PC-3 (cell line): Measurements from ENCODE around the gene PCBP2. TPM values are rescaled to one million over a fixed set of nuclear protein-coding genes. Genes with fewer than 3 reads are reported as not detected.

Source experiments
- ATAC-seq: fragments of 200-7000 bp; cut with Tn5 transposase; 2 replicates; pipeline ENCODE4 v1.9.1; 2020; ENCODE audit warnings: mild to moderate bottlenecking, moderate library complexity
- BruUV-seq: library from RNA; stranded (reverse); fragments of 400-500 nt; replicated peaks from 2 replicates; lab custom pipeline; 2021; lab: Mats Ljungman, UMichigan
- CTCF ChIA-PET: fragments of 300-600 bp; sonication (Branson Sonifier 250); formaldehyde crosslinking; loops from one replicate; lab custom pipeline; 2022; ENCODE audit warnings: antibody characterized with exemption; lab: Charles Lee
- POLR2A ChIA-PET: fragments of 300-600 bp; sonication (Branson Sonifier 250); formaldehyde crosslinking; loops from one replicate; lab custom pipeline; 2022; ENCODE audit warnings: antibody characterized with exemption; ENCODE audit not compliant: unreplicated experiment; lab: Charles Lee
- DNase-seq: peaks from one replicate; pipeline ENCODE4 v3.0.0-alpha.2; 2015
- H2AFZ ChIP-seq: fragments of 300-600 bp; sonication (generic); 2 replicates; pipeline ENCODE4 v1.6.0; 2016; ENCODE audit warnings: antibody characterized with exemption, low read length
- H3F3A ChIP-seq: fragments of 300-600 bp; sonication (generic); one replicate; pipeline ENCODE4 v1.6.0; 2017; ENCODE audit warnings: antibody characterized with exemption, low read length, control low read depth, mild to moderate bottlenecking; ENCODE audit not compliant: unreplicated experiment
- H3K27ac ChIP-seq: fragments of 300-600 bp; sonication (generic); 2 replicates; pipeline ENCODE4 v1.5.1; 2016; ENCODE audit warnings: mild to moderate bottlenecking, low read length
- H3K27me3 ChIP-seq: fragments of 300-600 bp; sonication (generic); 2 replicates; pipeline ENCODE4 v1.6.1; 2016; ENCODE audit warnings: low read length, mixed read lengths
- H3K36me3 ChIP-seq: fragments of 300-600 bp; sonication (generic); 2 replicates; pipeline ENCODE4 v1.6.1; 2016; ENCODE audit warnings: low read depth, mixed run types, low read length, mixed read lengths
- H3K4me1 ChIP-seq: fragments of 300-600 bp; sonication (generic); 2 replicates; pipeline ENCODE4 v1.5.1; 2016; ENCODE audit warnings: low read length; ENCODE audit not compliant: insufficient read depth
- H3K4me2 ChIP-seq: fragments of 300-600 bp; sonication (generic); 2 replicates; pipeline ENCODE4 v1.6.0; 2016; ENCODE audit warnings: low read length
- H3K4me3 ChIP-seq: fragments of 300-600 bp; sonication (generic); 2 replicates; pipeline ENCODE4 v1.5.1; 2016; ENCODE audit warnings: mild to moderate bottlenecking, low read length, mixed read lengths
- H3K79me2 ChIP-seq: fragments of 300-600 bp; sonication (generic); 2 replicates; pipeline ENCODE4 v1.6.1; 2017; ENCODE audit warnings: low read length, mixed read lengths
- H3K9ac ChIP-seq: fragments of 300-600 bp; sonication (generic); 2 replicates; pipeline ENCODE4 v1.6.0; 2016; ENCODE audit warnings: mild to moderate bottlenecking, low read length
- H3K9me2 ChIP-seq: fragments of 300-600 bp; sonication (generic); replicated peaks from 2 replicates; pipeline ENCODE4 v1.6.1; 2016; ENCODE audit warnings: mixed run types, low read length, mixed read lengths
- H3K9me3 ChIP-seq: fragments of 300-600 bp; sonication (generic); 2 replicates; pipeline ENCODE4 v1.6.1; 2016; ENCODE audit warnings: low read length, mixed read lengths
- H4K20me1 ChIP-seq: fragments of 300-600 bp; sonication (generic); 2 replicates; pipeline ENCODE4 v1.6.1; 2016; ENCODE audit warnings: low read length, mixed read lengths
- EZH2 ChIP-seq: fragments of 300-600 bp; sonication (generic); IDR thresholded peaks from one replicate; pipeline ENCODE4 v1.6.1; 2017; ENCODE audit warnings: antibody characterized with exemption, mild to moderate bottlenecking, low read length; ENCODE audit not compliant: unreplicated experiment
- EZH2phosphoT487 ChIP-seq: fragments of 300-600 bp; sonication (generic); IDR thresholded peaks from 2 replicates; pipeline ENCODE4 v1.6.1; 2018; ENCODE audit warnings: mild to moderate bottlenecking, antibody characterized with exemption, low read length, borderline replicate concordance
- intact Hi-C: fragments of 100-400 bp; cut with micrococcal nuclease; formaldehyde crosslinking; loops from 2 replicates; pipeline ENCODE4 v1.9.0; 2023
- total RNA-seq: library from RNA; depleted of rRNA; stranded (reverse); fragments of >200 nt; gene quantifications from 2 replicates; pipeline ENCODE4 v1.2.3, GENCODE V29; 2014
- TF ChIP-seq, protein P1 (sequence below): fragments of 300-600 bp; sonication (generic); conservative IDR thresholded peaks from 2 replicates; pipeline ENCODE4 v1.5.1; 2017; ENCODE audit warnings: antibody characterized with exemption, low read depth, mild to moderate bottlenecking, low read length

The PCBP2 gene
- total RNA-seq, 1 experiment from 2014 or later = 204 TPM

DNA sequence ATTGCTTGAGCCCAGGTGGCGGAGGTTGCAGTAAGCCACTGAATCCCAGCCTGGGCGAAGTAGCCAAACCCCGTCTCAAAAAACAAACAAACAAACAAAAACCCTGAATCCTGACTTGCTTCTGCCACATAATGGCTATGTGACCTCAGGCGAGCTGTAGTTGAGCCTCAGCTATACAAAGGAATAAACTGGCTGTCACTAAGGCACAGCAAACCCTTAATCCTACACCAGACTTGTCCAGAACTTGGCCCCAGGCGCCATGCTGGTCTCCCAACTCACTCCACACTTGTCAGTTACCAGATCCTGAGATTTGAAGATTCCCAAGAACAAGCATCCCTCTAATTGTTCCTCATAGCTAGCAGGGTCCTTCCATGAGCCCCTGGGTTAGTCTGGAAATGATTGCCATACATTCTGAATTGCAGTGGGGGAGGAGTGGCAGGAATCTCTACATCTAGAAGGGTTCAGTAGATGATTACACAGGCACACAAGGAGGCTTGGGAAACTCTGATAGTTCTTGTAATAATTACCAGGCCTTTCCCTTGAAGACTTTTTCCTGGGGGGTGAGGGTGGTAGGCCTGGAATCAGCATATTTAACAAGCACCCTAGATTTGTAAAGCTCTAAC, 37.5 kb downstream of the PCBP2 start:
- TF ChIP-seq EZH2phosphoT487 = no peak
- TF ChIP-seq, protein P1, sequence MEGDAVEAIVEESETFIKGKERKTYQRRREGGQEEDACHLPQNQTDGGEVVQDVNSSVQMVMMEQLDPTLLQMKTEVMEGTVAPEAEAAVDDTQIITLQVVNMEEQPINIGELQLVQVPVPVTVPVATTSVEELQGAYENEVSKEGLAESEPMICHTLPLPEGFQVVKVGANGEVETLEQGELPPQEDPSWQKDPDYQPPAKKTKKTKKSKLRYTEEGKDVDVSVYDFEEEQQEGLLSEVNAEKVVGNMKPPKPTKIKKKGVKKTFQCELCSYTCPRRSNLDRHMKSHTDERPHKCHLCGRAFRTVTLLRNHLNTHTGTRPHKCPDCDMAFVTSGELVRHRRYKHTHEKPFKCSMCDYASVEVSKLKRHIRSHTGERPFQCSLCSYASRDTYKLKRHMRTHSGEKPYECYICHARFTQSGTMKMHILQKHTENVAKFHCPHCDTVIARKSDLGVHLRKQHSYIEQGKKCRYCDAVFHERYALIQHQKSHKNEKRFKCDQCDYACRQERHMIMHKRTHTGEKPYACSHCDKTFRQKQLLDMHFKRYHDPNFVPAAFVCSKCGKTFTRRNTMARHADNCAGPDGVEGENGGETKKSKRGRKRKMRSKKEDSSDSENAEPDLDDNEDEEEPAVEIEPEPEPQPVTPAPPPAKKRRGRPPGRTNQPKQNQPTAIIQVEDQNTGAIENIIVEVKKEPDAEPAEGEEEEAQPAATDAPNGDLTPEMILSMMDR = no peak
- TF ChIP-seq EZH2 = no peak
- no peaks in the 10 kb centered on the region for H3K9me3 ChIP-seq
- BruUV-seq = no TSS peak
- H3K4me1 ChIP-seq = peaks cover 7% of the 10 kb centered on the region; the same call in 1 of the 2 replicates
- no peak for ATAC-seq
- peaks cover 3% of the 10 kb centered on the region for H3F3A ChIP-seq
- H3K79me2 ChIP-seq = no peaks in the 10 kb centered on the region
- no peak overlapping the region for H3K27ac ChIP-seq
- intact Hi-C loops = no loop called here
- H3K36me3 ChIP-seq = peaks cover 13% of the 10 kb centered on the region; the same call in 1 of the 2 replicates
- ChIA-PET POLR2A (interaction anchor here (0.7 to 0.8 kb wide), 2 partner anchors 11 to 68 kb away, joined by 3 to 9 read pairs; no protein-coding TSS in a partner anchor), CTCF (no interaction called here)
- DNase-seq = no peak
- no peaks in the 10 kb centered on the region for H3K9me2 ChIP-seq
- no peaks in the 10 kb centered on the region for H4K20me1 ChIP-seq
- no peak overlapping the region for H3K9ac ChIP-seq
- no peak overlapping the region for H2AFZ ChIP-seq
- H3K4me3 ChIP-seq = no peak overlapping the region
- no peak overlapping the region for H3K4me2 ChIP-seq
- H3K27me3 ChIP-seq = no peaks in the 10 kb centered on the region

DNA sequence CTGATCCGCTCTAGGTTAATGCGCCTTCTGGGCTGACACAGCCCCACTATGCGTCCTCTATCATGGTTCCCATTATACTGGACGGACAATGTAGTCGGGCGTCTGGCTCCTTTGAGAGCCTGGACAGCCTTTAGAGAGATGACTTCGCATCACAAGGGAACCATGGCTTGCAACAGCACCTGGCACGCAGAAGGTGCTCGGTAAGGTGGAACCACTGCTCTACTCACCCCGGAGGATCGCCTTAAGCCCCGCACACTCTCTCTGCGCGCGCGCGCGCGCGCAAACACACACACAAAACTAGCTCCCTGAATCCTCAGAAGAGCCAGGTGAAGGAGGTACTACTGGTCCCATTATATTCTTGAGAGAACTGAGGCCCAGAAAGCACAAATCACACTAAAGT, 40.3 kb downstream of the PCBP2 start:
- ATAC-seq (no peak), DNase-seq (no peak)
- H3K4me1 ChIP-seq = peaks cover 7% of the 10 kb centered on the region; the same call in 1 of the 2 replicates
- H4K20me1 ChIP-seq = no peaks in the 10 kb centered on the region
- ChIA-PET POLR2A (interaction anchor here (0.7 kb wide), 2 partner anchors 9 to 15 kb away, joined by 7 to 10 read pairs; no protein-coding TSS in a partner anchor), CTCF (no interaction called here)
- no peak overlapping the region for H3K9ac ChIP-seq
- 0 out of 2 replicates have a peak, but pooled peaks cover under 1% of the 10 kb centered on the region for H3K36me3 ChIP-seq
- BruUV-seq = TSS peak; percentile 45
- H3K4me3 ChIP-seq = no peak overlapping the region
- no peaks in the 10 kb centered on the region for H3K27me3 ChIP-seq
- H3K4me2 ChIP-seq = peak overlapping the region; percentile 84
- H3K9me3 ChIP-seq = no peaks in the 10 kb centered on the region
- no peaks in the 10 kb centered on the region for H3K79me2 ChIP-seq
- no peaks in the 10 kb centered on the region for H3F3A ChIP-seq
- no peak overlapping the region for H3K27ac ChIP-seq
- H2AFZ ChIP-seq = 0 out of 2 replicates have a peak overlapping the region, but pooled peaks have one; percentile 90
- H3K9me2 ChIP-seq = no peaks in the 10 kb centered on the region
- intact Hi-C loops = no loop called here
- TF ChIP-seq, protein P1 = no peak
- TF ChIP-seq EZH2 (no peak), EZH2phosphoT487 (no peak)
